Activated T-cell treated with anti-CD3 and anti-CD28 coated beads, Interleukin-2, amount 50 U/mL, for 1 hour (primary cell): ENCODE measurements around the gene IAH1.

ENCODE experiments used
- DNase-seq: peaks from one replicate; pipeline ENCODE4 v3.0.0-alpha.2; 2020

IAH1 gene, protein sequence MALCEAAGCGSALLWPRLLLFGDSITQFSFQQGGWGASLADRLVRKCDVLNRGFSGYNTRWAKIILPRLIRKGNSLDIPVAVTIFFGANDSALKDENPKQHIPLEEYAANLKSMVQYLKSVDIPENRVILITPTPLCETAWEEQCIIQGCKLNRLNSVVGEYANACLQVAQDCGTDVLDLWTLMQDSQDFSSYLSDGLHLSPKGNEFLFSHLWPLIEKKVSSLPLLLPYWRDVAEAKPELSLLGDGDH

DNA sequence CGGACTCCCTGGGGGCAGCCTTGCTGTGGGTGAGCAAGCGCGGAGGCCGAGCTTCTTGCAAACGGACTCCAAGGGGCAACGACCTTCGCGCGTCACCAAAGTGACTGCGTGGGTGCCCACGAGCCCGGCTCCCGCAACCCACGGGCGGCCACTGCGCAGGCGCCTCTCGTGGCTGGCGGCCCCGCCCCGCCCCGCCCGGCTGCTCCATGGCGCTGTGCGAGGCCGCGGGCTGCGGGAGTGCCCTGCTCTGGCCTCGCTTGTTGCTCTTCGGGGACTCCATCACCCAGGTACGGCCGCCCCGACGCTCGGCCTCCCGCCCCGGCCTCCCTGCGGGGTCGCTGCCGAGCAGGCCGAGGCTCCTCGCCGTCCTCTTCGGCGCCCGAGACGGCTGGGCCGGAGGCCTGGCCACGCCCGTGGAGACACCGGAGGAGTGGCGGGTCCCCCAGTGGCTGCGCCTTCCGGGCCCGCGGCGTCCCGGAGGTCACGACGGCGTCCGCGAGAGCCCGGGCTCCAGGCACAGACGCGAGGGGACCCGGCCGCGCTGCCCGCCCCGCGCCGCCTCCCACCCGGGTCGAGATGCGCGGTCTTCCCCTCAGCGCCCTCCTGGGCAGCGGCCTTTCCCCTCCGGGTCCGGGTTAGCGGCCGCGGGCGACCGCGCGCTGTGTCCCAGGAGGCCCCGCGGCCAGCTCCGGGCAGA is at the start of gene IAH1:
Gene IAH1 (plus strand): TSS at position 191 of the 697 bp plus-strand sequence. CDS start 16 bp downstream, at position 207.
- DNase-seq: peak; percentile 83

DNA sequence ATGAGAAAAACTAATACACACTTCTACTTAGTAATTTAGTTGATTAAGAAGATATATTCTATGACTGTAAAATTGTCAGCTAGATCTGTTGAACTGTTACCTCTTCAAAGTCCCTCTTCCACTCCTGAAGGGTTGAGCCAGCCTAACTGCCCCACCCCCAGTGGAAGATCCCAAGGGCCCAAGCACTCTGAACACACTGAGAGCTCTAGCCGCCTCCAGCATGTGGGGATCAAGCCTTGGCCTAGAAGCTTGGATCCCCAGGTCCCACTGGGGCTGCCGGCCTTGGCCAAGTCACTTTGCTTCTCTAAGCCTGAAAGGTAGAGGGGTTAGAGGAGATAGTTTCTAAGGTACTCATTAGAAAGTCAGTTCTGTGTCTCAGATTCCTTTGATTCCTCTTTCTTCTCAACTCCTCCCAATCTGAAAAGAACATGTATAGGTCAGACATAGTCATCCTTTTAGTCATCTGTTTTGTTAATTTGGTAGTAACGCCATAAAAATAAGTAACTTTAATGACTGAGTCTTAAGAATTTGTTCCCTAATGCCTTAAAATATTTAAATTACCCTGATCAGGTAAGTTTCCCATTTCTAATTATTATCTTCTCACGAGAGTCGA is 45.3 kb upstream of the IAH1 start:
- DNase-seq: no peak

DNA sequence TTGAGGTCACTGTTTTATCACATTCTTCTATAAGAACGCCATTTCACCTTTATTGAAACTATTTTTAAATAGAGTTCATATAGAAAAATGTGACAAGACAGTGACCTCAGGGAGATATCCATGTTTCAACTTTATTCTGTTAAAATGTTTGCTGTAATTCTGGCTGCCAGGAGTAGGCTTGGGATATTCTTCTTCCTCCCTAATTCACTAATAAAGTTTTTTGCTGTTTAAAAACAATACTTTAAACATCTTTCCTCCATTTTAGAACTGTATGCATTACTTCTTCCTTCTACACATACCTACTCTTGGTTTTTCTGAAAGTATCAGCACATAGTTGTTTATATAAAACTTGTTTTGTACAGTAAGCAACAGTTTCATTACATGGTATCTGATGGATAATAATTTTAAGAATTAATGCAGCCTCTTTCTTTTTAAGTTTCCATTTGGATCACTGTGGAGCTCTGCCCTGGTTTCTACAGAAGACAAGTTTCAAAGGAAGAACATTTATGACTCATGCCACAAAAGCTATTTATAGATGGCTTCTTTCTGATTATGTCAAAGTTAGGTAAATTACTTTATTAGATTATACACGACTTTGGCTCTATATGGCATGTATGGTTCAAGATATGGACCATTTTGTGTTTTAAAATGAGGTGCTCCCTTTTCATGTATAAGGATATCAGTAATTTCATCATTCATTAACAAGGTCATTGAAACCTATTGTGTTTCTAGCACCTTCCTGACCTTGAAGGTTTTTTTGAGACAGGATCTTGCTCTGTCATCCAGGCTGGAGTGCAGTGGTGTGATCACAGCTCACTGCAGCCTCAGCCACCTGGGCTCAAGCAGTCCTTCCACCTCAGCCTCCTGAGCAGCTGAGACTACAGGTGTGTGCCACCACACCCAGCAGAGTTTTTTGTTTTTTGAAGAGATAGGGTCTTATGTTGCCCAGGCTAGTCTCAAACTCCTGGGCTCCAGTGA is 43.7 kb upstream of the IAH1 start:
- DNase-seq: no peak

DNA sequence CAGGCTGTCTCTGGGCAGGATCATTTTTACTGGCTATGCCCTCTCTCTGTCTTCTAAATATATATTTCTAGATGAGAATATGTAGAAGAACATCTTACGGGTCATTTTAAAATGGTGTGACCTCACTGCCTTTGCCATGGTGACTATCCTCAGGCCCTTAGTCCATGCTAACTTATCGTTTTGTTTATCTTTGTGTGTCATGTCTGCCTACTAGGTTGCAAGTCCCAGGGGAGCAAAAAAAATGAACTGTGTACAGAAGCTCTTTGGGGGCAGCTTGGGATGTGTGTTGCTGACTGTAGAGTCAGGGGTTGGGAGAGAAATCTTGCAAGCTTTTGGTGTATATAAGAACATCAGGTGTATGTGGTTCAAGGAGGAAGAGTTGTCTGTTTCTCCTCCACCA is 39.9 kb upstream of the IAH1 start:
- no peak for DNase-seq

DNA sequence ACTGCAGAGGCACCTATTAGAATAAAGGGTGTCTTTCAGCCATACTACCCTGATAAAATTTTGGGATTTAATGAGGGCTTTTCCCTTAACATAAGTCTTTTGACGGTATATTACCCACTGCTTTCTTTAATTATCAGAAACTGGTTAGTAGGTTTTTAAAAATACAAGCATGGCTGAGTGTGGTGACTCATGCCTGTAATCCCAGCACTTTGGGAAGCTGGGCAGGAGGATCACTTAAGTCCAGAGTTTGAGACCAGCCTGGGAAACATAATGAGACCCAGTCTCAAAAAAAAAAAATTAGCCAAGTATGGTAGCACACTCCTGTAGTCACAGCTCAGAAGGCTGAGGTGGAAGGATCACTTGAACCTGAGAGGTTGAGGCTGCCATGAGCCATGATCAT is 34.8 kb upstream of the IAH1 start:
- DNase-seq: no peak

DNA sequence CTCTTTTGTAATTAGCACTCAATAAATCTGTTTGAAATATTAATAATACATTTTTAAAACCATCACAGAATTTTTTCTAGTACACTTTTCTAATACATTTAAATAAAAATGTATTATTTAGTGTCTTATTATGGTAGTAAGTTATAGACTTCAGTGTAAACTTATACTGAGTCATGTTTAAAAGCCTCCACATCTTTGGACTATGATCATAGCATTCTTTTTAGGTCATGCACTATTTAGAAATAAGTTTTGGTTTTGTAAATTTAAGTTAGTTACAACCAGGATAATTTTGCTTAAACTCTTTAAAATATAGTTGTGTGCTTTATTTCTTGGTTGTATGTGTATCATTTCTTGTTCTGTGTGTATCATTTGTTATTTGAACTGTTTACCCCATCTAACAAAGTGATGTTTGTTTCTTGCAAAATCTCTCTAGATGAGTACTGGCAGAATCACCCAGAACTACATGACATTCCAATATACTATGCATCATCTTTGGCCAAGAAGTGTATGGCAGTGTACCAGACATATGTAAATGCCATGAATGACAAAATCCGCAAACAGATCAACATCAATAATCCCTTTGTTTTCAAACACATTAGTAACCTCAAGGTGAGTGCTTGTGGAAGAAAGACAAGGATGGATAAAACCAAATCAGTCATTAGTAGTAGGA is 34.2 kb upstream of the IAH1 start:
- DNase-seq: no peak

DNA sequence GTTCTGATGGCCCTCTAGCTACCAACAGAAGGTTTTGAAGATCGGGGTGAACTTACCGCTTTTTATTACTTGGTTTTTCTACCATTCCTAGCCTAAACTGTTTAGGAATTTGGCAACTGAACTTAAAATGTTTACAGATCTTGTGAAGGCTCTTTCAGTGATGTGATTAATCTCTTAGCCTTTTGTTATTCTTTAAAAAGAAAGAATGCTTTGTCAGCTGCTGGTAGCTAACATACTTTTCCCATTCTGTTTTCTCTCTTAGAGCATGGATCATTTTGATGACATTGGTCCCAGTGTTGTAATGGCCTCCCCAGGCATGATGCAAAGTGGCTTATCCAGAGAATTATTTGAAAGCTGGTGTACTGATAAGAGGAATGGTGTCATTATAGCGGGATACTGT is 32.8 kb upstream of the IAH1 start:
- no peak for DNase-seq

DNA sequence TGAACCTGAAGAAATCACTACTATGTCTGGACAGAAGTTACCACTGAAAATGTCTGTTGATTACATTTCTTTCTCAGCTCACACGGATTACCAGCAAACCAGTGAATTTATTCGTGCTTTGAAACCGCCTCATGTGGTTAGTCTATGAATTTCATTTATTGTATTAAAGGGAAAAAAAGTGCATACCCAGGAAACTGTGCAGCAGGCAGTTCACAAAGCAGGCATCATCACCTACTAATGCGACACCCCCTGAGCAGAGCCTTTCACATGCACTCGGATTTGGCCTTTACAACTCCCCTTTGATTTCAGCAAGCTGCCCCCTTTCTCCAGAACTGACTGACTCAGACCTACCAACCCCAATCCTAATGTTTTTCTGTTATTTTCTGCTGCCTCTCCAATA is 30.8 kb upstream of the IAH1 start:
- no peak for DNase-seq

DNA sequence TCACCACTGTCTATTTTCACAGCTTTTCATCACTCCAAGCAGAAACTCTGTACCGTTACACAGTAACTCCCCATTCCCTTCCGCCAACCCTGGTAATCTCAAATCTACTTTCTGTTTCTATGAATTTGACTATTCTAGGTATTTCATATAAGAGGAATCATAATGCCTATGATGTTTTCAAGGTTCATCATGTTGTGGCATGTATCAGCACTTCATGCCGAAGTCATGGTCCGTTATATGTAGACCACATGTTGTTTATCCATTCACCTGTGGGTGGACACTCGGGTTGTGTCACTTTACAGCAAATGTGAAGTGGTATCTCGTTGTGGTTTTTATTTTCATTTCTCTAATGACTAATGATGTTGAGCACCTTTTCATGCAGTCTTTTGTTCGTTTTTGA is 29.3 kb upstream of the IAH1 start:
- no peak for DNase-seq

DNA sequence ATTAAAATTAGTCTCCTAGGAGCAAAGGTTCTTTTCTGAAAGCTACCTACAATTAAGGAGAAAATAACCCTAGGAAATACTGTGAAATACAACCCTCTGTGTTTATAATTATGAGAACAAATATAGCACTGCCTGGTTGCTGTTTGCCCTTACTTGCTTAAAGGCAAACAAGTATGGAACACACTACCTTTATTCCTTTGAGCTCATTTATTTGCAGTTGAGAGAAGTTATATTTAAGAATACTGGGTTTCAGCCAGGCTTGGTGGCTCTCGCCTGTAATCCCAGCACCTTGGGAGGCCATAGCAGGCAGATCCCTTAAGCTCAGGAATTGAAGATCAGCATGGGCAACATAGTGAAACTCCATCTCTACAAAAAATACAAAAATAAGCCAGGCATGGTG is 23.1 kb upstream of the IAH1 start:
- no peak for DNase-seq

DNA sequence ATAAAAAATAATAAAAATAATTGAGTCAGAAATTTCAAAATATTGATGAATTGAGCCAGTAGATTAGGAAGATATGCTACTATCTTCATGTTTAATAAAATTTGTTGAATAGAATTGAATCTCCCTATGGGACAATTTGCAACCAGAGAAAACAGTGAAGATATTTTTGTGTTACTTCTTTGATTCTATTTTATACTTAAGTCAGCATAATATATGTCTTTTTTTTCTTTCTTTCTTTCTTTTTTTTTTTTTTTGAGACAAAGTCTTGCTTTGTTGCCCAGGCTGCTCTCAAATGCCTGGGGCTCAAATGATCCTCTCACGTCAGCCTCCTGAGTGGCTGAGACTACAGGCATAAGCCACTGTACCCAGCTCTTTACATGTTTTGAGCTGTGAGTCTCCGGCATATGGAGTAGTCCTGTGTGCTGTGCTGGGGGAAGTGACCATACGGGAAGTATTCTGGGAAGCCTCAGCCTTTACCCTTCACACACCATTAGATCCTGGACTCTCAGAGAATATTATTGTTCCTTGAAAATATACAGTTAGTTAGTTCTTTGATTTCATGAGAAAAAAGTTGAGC is 13.8 kb upstream of the IAH1 start:
- DNase-seq: no peak

DNA sequence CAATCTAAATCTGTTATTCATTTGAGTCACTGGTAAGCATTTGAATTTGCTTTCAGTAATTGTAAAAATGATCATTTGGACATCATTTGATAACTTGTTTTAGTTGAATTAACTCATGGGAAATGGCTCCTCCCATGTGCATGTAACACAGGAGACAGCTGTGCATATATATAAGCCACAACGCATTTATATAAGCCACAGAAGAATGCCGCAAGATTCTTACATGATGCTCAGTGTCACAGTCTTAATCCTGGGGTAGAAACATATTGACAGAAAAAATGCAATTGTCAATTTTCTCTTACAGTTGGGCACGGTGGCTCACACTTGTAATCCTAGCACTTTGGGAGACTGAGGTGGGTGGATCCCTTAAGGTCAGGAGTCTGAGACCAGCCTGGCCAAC is 13.3 kb upstream of the IAH1 start:
- no peak for DNase-seq

DNA sequence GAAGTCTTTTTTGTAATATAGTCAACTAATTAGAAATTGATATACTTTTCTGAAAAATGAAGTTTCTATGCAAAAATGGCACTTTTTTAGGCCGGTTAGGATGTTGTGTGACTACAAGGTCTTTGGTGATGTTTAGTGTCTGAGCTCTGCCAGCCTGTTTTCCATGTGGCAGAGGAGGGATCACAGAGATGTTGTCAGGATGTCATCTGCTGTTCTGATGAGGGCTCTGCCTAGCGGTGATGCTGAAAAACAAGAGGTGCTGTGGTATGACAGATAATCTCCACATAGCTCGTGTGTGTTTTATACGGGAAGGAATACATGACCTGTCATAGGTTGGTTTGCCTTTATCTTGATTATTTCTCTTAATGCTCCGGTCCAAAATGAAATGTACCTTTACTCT is 12.0 kb upstream of the IAH1 start:
- DNase-seq: no peak

DNA sequence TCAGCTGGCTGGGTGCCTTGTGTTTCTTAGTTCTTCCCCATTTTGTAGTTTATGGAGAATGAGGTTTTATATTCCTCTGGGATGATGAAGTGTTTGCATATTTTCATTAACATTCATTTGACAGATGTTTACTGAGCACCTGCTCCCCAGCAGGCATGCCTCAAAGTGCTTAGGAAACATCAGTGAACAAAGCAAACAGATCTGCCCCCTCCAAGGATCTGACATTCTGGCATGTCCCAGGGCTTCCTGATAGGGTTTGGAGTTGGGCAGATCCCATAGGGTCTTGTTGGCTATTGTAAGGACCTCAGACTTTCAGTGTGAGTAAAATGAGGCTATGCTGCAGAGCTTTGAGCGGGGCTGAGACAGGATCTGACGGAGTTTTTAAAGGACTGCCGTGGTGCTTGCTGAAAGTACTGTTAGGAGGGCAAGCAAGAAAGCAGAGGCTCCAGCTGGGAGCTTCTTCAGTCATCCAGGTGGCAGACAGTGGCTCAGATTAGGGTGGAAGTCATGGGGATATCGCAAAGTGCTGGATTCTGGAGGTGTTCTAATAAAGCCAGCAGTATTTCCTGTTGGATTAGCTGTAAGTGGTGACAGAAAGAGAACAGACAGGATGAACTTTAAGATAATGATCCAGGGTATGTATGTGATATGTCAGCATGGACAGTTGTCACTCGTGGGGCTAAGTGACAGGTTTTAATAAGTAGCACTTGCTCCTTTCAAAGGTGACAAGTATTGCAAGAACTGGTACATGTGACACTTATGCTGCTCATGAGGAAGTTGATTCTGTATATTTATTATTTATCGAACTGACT is 11.3 kb upstream of the IAH1 start:
- DNase-seq: no peak

DNA sequence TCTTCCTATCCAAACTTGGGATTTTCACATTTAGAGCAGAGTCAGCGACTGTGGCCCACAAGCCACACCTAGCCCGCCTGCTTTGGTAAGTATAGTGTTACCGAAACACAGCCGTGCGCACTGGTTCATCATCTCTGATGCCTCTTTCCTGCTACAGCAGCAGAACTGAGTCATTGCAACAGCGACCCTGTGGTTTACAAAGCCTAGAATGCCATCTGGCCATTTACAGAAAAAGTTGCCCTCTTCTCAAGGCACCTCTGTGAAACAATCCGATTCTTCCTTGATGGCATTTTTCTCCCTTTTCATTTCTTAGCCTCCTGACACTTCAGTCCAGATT is 10.7 kb upstream of the IAH1 start:
- DNase-seq: no peak

DNA sequence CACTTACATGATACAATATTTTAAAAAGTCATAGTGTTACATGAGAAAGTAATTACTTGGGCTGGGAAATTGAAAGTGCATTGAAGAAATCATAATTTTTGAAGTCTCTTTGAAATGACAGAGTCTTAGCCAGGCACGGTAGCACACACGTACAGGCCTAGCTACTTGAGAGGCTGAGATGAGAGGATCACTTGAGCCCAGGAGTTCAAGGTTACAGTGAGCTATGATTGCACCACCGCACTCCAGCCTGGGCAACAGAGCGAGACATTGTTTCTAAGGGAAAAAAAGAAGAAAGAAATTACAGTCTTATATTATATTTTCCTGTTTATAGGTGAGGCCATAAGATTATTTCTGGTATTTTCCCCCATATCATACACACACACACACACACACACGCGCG is 9.2 kb upstream of the IAH1 start:
- no peak for DNase-seq

DNA sequence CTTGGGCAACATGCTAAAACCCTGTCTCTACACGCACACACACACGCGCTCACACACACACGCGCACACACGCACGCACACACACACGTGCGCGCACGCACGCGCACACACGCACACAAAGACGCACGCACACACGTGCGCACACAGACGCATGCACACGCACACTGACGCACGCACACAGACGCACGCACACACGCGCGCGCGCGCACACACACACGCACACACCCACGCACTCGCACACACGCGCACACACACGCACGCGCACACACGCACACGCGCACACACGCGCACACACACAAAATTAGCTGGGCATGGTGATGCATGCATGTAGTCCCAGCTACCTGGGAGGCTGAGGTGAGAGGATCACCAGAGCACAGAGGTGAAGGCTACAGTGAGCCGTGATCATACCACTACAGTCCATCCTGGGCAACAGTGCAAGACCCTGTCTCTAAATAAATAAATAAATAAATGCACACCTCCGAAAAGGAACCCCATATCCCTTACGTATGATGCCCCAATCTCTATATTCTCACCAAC is 8.1 kb upstream of the IAH1 start:
- no peak for DNase-seq

DNA sequence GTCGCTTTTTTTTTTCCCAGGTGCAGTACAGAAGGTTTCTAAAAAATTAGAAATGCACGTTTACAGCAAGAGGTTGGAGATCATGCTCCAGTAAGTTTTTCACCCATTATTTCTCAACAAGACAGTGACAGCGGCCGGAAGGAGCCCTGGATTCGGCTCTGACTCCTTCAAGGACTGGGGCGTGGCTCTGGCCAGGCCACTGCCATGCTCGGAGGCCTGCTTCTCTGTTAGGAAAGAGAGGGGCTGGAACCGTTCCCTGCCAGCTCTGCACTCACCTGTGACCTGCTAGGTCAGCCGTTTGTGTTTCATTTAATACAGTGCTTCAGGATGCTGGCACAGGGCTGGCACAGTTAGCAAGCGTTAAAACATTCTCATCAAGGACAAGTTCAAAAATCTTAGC is 6.7 kb upstream of the IAH1 start:
- no peak for DNase-seq

DNA sequence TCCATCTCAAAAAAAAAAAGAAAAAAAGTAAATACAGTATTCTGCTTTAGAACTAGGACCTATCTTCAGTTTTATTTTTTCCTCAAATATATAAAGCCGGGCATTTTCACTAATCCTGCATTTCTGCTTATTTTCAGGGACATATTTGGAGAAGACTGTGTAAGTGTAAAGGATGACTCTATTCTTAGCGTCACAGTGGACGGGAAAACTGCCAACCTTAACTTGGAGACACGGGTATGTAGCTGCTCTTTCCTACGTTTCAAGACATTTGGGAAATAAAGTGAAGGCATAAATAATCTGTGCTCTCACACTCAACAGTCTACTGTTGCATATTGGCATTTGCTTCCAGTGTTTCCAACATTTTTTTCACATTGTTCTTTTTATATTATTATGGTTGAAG is 3.1 kb upstream of the IAH1 start:
- no peak for DNase-seq

DNA sequence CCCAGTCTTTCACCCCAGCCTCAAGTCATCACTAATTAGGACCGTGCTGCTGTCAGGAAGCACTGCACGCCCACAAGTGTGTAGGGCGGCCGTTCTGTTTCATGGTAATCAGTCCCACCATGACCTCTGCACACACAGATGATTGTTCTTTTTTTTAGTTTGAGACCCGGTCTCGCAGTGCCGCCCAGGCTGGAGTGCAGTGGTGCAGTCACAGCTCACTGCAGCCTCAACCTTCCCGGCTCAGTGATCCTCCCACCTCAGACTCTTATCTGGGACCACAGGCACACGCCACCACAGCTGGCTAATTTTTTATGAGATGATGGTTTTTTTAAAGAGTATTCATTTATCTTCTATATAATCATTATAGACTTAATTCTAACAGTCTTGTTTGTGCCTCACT is 1.8 kb upstream of the IAH1 start:
- no peak for DNase-seq

DNA sequence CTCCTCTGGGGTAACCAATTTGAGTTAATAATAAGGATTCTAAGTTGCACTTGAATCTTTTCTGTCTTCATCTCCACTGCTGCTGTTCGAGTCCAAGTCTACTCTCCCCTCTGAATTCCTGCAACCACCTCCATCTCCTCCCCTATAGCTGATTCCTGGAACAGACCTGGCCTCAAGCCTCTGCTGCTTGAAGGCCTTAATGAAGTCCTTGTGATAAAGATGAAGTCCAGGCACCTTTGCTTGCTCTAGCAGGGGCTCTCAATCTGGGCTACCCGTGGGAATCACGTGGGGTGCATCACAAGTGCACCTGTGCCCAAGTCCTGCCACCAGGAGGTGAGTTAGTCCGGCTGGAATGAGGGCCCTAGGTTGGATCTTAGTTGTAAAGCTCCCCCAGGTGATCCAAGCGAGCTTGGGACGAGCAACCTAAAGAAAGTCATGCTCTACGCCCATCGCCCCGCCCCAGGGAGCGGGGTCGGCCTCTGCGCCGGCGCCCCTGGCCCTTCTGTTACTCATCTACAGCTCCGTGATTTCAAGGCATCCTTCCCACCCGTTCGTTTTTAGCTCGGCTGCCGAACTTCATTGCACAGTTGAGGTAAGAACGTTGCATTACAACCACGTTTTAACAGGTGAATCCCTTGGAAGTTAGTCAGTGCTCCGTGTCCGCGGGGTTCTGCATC is 905 bp upstream of the IAH1 start:
- no peak for DNase-seq
